ENCODE data around the gene CIDEA.

The CIDEA gene

DNA sequence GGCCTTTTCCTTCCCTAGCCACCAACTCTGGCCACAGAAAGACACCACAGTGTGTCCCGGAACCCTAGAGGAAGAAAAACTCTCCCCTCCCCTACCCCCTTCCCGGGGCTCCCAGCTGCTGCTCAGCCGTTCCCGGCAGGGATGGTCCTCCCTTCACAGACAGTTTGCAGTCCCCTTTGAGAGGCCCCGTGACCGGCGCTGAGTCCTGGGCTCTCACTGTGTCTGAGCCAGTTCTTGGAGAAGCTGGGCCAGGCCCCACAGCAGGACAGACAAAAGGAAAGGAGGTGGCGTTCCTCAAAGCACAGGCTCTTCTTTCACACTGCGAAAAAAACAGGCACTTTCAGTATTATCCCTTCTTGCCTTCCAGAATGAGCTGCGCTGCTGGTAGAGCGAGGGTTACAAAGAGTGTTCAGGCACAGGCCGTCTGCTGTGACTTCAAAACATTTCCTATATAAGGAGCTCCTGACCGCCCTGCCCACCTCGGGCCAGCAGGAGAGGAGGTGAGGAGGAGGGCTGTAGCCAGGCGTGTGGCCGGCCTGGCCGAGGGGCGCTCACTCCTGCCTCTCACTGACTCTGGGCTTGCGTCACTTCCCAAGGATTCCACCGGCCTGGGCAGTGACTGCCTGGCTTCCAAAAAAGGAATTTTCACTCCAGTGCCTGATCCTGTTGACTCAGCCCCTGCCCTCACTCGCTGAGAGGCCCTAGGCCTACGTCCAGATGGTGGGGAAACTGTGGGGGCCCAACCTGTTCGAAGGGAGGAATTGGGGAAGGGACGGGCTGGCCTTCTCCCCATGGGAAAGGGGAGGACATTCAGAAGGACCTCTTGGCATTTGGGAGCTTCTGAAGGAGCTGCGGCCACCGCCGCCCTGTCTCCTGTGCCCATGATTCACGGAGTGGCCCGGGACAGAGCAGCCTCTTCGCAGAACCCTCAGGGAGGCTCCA lies 24.9 kb downstream of the CIDEA start:
- no peaks in the 10 kb centered on the region for H3K4me1 Mint-ChIP-seq
- peaks cover 29% of the 10 kb centered on the region for H3K27me3 Mint-ChIP-seq
- ATAC-seq (no peak), DNase-seq (no peak)
- H3K9me3 Mint-ChIP-seq: no peaks in the 10 kb centered on the region
- no peak overlapping the region for H3K4me3 Mint-ChIP-seq
- peak overlapping the region in 1 of 2 donors; percentile 19 for H3K27ac Mint-ChIP-seq

DNA sequence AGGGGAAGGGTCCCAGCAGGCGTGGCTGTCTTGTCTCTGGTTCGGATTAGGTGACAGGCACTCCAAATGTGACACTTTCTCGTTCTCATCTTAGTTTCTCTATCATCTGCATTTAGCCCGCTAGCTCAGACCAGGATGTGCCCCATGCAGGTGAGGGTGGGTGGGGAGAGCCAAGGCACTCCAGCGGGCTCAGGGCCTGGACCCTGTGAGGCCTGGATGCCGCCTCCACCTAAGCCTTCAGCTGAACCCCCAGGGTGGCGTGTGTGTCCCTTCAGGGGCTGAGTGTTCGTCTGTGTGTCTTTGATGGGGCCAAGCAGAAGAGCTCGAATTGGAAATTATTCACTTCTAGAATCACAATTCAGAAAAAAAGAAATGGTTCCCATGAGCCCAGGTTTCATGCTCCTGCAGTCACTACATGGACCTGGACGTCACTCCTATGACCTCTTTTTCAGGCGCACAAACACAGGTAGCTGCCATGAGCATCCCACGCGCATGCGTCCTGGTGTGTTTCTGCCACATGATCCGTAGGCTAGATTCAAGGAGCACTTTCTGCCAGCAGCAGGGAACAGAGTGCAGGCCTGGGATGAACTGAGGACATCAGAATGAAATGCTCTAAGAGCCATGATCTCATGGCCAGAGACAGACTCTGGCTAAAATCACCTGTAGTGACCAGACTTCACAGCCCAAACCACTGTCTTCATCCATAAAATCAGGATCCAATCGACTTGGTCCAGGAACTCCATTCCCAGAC lies 25.8 kb downstream of the CIDEA start:
- DNase-seq: no peak
- no peak for ATAC-seq
- H3K4me1 Mint-ChIP-seq: no peaks in the 10 kb centered on the region
- peaks cover 38% of the 10 kb centered on the region for H3K27me3 Mint-ChIP-seq
- H3K4me3 Mint-ChIP-seq: no peak overlapping the region
- H3K9me3 Mint-ChIP-seq: no peaks in the 10 kb centered on the region
- H3K27ac Mint-ChIP-seq: no peak overlapping the region

DNA sequence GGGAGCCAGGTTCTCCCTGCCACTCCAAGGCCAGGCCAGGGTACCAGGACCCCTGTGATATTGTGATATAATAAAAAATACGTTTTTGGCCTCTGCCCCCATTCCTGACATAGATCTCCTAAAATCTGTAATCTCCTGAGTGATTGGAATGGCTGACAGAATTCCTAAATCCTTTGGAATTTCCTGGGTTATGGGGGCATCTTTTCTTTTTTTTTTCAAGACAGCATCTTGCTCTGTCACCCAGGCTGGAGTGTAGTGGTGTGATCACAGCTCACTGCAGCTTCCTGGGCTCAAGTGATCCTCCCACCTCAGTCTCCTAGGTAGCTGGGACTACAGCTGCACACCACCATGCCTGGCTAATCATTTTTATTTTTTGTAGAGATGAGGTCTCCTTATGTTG lies 27.7 kb downstream of the CIDEA start:
- Mint-ChIP-seq H3K4me3 (no peak overlapping the region), H3K27ac (no peak overlapping the region), H3K4me1 (no peaks in the 10 kb centered on the region), H3K9me3 (no peaks in the 10 kb centered on the region), H3K27me3 (peaks cover 40% of the 10 kb centered on the region)
- ATAC-seq (no peak), DNase-seq (no peak)

DNA sequence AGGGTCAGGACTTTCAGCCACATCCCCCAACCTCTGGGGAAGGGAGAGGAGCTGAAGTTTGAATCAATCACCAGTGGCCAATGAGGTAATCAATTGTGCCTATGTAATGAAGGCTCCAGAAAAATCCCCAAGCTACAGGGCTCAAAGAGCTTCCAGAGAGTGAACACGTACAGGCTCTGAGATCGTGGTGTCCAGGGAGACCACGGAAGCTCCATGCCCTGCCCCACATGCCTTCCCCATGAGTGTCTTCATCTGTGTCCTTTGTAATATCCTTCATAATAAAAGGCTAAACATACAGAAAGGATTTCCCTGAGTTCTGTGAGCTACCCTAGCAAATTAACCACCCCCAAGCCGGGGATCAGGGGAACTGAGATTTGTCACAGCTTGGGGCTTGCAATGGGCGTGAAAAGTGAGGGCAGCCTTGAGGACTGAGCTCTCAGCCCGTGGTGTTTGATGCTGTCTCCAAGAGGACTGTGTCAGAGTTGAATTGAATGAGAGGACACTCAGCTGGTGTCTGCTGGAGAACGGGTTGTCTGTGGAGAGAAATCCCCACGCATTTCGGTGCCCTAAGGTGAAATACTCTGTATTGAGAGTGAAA lies 28.4 kb downstream of the CIDEA start:
- no peak overlapping the region for H3K4me3 Mint-ChIP-seq
- ATAC-seq: no peak
- peaks cover 2% of the 10 kb centered on the region for H3K4me1 Mint-ChIP-seq
- no peak overlapping the region for H3K27ac Mint-ChIP-seq
- peaks cover 41% of the 10 kb centered on the region for H3K27me3 Mint-ChIP-seq
- no peaks in the 10 kb centered on the region for H3K9me3 Mint-ChIP-seq
- no peak for DNase-seq

DNA sequence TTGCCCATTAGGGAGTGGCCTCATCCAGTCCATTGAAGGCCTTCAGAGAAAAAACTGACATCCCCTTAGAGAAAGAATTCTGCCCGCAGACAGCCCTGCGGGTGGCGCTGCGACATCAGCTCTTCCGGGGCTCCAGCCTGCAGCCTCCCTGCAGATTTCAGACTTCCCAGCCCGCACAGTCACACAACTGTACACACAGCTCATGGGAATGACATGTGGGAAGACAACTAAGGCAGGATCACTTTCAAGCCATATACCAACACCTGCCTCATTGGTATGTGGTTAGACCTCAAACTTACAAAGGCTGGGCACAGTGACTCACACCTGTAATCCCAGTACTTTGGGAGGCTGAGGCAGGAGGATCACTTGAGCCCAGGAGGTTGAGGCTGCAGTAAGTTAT lies 29.1 kb downstream of the CIDEA start:
- Mint-ChIP-seq H3K9me3 (no peaks in the 10 kb centered on the region), H3K4me1 (peaks cover 9% of the 10 kb centered on the region), H3K27me3 (peaks cover 48% of the 10 kb centered on the region), H3K27ac (no peak overlapping the region), H3K4me3 (no peak overlapping the region)
- no peak for DNase-seq
- no peak for ATAC-seq

DNA sequence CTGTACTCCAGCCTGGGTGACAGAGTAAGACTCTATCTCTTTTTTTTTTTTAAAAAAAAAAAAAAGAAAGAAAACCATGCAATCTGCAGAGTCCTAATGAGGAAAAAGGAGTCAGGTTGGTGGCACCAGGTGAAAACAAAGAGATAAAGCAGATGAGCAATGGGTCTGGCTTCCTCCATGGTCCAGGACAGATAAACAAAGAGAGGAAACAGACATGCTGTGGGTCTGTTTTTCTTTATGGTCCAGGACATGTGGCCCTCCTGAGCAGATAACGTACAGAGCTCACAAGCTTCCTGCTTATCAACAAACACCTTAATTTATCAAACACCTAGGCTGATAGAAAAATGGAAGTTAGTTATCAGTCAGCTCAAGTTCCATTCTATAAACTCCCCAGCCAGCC lies 29.5 kb downstream of the CIDEA start:
- ATAC-seq: no peak
- Mint-ChIP-seq H3K4me3 (no peak overlapping the region), H3K9me3 (no peaks in the 10 kb centered on the region), H3K27ac (no peak overlapping the region), H3K4me1 (peaks cover 9% of the 10 kb centered on the region), H3K27me3 (peaks cover 52% of the 10 kb centered on the region)
- no peak for DNase-seq

DNA sequence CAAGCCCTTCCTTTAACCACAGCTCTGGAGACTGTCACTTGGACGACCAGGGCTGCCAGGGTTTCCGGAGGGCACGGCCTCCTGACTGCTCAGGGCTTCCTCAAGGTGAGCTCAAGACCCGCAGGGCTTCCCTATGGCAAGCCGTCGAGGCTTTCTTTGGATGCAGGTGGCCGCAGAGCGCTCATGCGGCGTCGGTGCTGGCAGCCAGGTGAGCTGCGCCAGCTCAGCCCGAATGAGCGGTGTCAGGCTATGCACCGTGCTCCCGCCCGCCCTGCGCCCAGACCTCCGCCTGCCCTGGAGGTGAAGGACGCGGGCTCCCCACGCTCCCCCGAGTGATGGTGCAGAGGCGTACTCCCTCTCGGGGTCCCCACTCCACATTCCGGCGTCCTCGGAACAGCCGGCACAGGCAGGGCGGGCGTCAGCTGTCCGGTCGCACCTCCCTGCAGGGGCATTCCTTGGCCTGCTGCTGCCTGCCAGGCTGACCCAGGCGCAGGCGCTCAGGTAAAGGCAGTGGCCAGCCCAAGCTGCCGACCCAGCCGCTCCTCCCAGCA lies 33.0 kb downstream of the CIDEA start:
- peak overlapping the region in 1 of 2 donors; percentile 50 for H3K4me3 Mint-ChIP-seq

DNA sequence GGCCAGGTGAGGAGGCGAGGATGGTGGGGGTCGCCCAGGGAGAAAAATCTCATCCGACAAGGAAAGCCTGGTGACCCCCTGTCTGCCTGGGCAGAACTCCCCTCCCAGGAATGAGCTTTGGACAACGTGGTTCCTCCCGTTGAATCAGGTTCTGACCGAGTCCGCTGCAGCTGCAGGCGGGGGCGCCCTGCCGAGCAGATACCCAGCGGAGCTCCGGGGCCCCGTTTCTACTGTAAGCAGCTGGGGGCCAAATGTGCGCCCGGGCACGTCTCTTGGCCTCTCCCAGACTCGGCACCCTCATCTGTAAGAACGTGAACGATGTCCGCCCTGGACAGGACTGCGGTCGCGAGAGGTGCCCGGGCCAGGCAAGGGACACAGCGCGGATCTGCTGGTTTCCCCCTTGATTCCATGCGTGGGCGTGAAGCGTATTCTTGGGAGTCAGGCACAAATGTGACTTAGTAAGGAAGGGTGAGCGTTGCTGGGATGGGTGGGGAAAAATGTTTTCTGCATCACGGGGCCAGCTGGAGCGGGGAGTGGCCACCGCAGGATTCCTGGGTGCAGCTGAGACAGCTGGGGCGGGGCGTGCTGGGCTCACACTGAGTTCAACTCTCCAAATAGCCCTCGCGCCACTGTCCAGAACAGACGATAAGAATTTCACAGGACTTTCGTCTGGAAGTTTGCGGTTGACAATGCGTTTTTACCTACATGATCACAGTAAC lies 33.7 kb downstream of the CIDEA start:
- Mint-ChIP-seq H3K27me3 (peaks cover 68% of the 10 kb centered on the region), H3K27ac (no peak overlapping the region), H3K9me3 (no peaks in the 10 kb centered on the region), H3K4me3 (peak overlapping the region in 1 of 2 donors; percentile 50), H3K4me1 (peaks cover 9% of the 10 kb centered on the region)
- ATAC-seq (peak; percentile 37), DNase-seq (peak in 1 of 2 donors; percentile 13)

More for the DNA sequence above, 33.0 kb downstream of the CIDEA start:
- no peaks in the 10 kb centered on the region for H3K9me3 Mint-ChIP-seq
- ATAC-seq (no peak), DNase-seq (no peak)
- H3K4me1 Mint-ChIP-seq: peaks cover 9% of the 10 kb centered on the region
- no peak overlapping the region for H3K27ac Mint-ChIP-seq
- H3K27me3 Mint-ChIP-seq: peaks cover 68% of the 10 kb centered on the region

DNA sequence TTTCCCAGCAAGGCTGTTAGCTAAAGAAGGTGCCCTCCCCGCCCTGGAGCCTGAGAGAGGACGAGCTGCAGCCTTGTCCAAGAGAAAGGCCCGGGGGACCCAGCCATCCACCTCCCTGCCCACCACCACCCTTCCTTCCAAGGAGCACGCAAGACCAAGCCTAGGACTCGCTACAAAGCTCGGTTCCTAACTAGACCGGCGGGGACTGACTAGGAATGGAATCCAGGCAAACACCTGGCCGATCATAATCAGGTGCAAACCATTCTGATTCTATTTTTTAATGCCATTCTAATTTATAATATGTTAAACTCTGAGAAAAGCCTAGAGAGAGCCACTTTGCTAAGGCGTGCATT lies 34.2 kb downstream of the CIDEA start:
- DNase-seq: no peak
- Mint-ChIP-seq H3K4me3 (no peak overlapping the region), H3K4me1 (peaks cover 9% of the 10 kb centered on the region), H3K27ac (no peak overlapping the region), H3K9me3 (no peaks in the 10 kb centered on the region), H3K27me3 (peaks cover 64% of the 10 kb centered on the region)
- ATAC-seq: no peak

DNA sequence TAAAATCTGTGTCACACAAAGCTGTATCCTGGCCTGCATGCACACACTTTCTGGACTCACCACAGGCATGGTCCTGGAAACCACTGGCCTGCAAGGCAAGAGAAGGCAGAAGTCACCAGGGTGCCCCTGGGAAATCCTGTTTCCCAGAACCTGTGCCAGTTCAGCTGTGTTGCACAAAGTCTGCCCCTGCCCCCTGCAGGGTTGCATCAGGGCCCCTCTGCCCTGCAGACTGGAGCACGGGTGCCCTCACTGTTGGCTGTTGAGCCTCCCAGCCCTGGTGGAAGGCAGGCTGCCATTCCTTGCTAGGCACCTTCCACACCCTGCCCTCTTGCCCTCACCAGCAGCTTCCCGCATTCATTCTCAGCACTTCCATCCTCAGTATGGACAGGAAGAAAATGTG lies 35.9 kb downstream of the CIDEA start:
- no peak overlapping the region for H3K27ac Mint-ChIP-seq
- ATAC-seq: no peak
- no peaks in the 10 kb centered on the region for H3K9me3 Mint-ChIP-seq
- DNase-seq: no peak
- peaks cover 53% of the 10 kb centered on the region for H3K27me3 Mint-ChIP-seq
- no peak overlapping the region for H3K4me3 Mint-ChIP-seq
- peaks cover 9% of the 10 kb centered on the region for H3K4me1 Mint-ChIP-seq

DNA sequence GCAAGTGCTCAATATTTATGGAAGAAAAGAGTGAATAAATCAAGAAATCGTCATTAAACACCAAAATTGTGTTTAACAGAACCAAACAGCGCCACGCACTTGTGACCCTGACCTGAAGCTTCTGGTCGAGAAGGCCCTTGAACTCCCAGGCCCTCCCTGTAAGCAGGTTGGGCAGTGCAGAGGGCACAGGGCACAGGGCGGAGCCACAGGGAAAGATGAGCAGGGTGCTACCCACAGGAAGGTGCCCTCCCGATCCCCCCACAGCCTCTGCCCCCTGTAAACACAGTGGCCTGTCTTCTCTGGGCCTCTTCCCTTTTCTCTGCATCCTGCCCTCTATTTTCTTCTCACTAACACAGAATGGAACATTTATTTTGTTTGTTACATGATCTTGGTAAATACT lies 37.0 kb downstream of the CIDEA start:
- Mint-ChIP-seq H3K27ac (no peak overlapping the region), H3K4me1 (peaks cover 9% of the 10 kb centered on the region), H3K4me3 (no peak overlapping the region), H3K27me3 (peaks cover 44% of the 10 kb centered on the region), H3K9me3 (no peaks in the 10 kb centered on the region)
- no peak for DNase-seq
- no peak for ATAC-seq

DNA sequence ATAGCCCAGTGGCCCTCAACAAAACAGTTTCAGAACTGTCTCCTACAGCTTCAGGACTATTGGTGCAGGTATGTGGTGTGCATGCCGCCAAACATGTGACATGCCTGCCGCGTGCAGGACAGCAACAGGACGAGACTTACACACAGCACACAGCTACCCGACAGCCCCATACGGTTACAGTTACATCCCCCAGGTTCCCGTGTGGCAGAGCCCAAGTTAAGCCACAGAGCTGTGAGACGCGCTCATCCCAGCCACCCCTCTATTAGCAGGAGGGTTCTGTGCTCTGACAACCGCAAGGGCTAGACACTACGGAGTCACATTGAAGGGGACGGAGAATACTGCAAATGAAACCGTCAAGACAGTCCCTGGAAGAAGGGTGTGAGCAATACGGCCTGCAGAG lies 37.5 kb downstream of the CIDEA start:
- ATAC-seq (no peak), DNase-seq (no peak)
- Mint-ChIP-seq H3K9me3 (no peaks in the 10 kb centered on the region), H3K27ac (no peak overlapping the region), H3K4me3 (no peak overlapping the region), H3K27me3 (peaks cover 43% of the 10 kb centered on the region), H3K4me1 (peaks cover 9% of the 10 kb centered on the region)

DNA sequence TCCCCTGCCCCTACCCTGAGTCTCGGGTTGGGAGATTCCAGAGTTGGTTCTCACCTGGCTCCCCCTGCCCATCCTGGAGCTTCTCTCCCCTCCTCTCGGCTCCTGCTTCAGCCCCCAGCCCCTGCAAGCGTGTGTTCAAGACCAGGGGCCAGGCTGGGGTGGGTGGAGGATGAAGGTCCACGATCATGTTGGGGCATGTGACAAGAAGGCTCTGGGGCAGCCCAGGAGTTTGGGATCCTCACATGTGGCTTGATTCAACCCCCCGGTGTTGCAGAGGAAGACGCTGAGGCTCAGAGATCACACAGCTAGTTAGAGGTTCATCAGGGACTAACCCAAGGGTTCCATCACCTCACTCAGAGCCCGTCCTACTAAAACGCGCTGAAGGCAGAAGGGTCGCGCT lies 39.7 kb downstream of the CIDEA start:
- H3K4me1 Mint-ChIP-seq: no peaks in the 10 kb centered on the region
- no peak overlapping the region for H3K4me3 Mint-ChIP-seq

DNA sequence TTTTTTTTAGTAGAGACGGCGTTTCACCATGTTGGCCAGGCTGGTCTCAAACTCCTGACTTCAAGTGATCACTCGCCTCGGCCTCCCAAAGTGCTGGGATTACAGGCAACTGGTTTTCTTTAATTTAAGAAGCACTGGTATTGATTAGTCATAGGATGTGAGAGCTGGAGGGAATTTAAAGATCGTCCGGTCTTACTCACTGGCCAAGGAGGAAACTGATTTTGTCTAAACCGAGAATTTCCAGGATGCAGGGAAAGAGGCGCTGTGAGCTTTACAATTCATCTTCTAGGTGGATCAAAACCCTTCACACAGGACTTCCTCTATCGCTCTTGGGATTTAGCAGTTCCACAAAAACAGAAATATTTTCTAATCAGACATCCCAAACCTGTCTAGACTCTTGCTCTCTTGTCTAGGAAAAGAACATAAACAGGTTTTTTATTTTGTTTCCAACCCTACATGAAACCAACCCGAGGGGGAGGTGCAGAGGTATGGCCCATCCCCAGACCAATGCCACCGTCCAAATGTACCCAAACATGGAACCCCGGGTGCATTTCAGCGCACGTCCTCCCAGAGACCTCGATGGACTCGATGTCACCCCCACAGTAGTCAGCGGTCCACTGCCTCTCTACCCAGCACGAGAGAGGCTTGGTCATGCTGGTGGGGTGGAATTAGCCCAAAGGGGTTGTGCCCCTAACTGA lies 41.4 kb downstream of the CIDEA start:
- Mint-ChIP-seq H3K9me3 (no peaks in the 10 kb centered on the region), H3K4me1 (no peaks in the 10 kb centered on the region), H3K4me3 (no peak overlapping the region), H3K27me3 (peaks cover 7% of the 10 kb centered on the region), H3K27ac (no peak overlapping the region)
- no peak for ATAC-seq
- no peak for DNase-seq

More for the DNA sequence above, 39.7 kb downstream of the CIDEA start:
- ATAC-seq (no peak), DNase-seq (no peak)
- H3K9me3 Mint-ChIP-seq: no peaks in the 10 kb centered on the region
- peaks cover 21% of the 10 kb centered on the region for H3K27me3 Mint-ChIP-seq
- H3K27ac Mint-ChIP-seq: peak overlapping the region in 1 of 2 donors; percentile 85

DNA sequence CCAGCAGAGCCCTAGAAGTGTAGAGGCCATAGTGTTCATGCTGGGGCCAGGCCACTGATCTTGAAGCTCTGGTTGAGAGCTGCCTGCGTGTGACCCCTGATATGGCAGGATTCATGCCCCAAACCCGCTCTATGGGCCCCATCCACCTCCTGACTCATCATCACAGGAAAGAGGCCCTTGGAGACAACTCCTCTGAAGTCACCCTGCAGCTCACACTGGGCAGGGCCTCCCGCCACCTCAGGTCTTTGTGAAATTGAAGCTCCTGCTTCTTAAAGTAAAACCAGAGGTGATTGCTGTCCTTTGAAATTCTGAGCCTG lies 41.9 kb downstream of the CIDEA start:
- Mint-ChIP-seq H3K27ac (no peak overlapping the region), H3K4me3 (no peak overlapping the region), H3K4me1 (no peaks in the 10 kb centered on the region), H3K9me3 (no peaks in the 10 kb centered on the region), H3K27me3 (peaks cover 7% of the 10 kb centered on the region)
- ATAC-seq: peak; percentile 18
- no peak for DNase-seq
